Urothelium cell line (cell line): ENCODE results near the gene TACC2.

Source experiments
- DNase-seq: peaks from one replicate; pipeline ENCODE4 v3.0.0; 2011; ENCODE audit warnings: low spot score, mixed read lengths
- FAIRE-seq: peaks from 2 replicates; lab custom pipeline; 2011; peaks lifted over from hg19 to GRCh38; lab: Jason Lieb, UNC

Gene TACC2

GRCh38 chr10:122162671-122163173 is 173.8 kb downstream of the TACC2 start:
- no peak for FAIRE-seq
- DNase-seq: peak; percentile 35

GRCh38 chr10:122163174-122164022 is 174.4 kb downstream of the TACC2 start:
- FAIRE-seq (no peak), DNase-seq (peak; percentile 52)

DNA sequence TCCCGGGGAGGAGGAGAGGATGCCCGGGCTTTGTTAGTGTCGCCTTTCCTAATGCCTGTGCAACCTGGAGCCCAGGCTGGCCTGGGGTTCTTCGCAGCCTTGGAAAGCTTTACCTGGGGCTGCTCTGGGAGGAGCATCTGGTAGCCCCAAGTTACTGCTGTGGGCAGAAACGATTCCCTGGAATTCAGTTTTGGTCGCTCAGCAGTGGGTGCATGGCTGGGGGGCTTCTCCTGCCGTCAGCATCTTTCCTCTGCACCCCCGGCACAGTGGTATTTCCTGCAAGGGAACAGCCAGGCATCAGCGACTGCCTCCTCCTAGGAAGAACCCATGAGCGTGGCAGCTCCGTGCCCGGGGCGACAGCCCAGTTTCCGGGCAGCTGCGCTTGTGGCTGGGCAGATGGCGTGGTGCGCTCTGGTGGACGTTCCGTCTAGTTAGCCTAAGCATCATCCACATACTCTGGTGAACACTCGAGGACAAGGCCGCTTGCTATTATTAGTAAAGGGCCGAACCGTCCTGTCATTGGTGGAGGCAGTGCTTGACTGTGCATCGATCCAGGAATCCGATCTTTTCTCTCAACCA is 175.1 kb downstream of the TACC2 start:
- DNase-seq (no peak), FAIRE-seq (peak; percentile 35)

GRCh38 chr10:122164815-122165483 is 176.0 kb downstream of the TACC2 start:
- DNase-seq (no peak), FAIRE-seq (no peak)

- DNase-seq (no peak), FAIRE-seq (no peak)
Measured at GRCh38 chr10:122165484-122166276, 176.7 kb downstream of the TACC2 start.

DNA sequence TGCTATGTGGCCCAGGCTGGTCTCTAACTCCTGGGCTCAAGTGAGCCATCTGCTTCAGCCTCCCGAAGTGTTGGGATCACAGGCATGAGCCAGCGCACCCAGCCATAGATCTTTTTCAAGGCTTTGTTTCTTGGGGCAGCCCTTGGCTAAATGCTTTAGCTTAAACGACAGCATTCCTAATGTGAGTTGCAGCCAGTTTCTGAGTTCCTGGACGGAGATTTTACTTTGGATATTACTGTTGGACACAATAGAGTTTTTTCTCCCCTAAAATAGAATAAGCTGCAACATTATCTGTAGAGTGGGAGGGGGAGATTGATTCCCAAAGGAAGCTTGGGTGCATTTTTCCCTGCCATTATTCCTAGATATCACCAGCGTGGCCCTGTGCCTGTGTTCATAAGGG is 179.1 kb downstream of the TACC2 start:
- no peak for FAIRE-seq

GRCh38 chr10:122168598-122169394 is 179.8 kb downstream of the TACC2 start:
- FAIRE-seq (no peak), DNase-seq (no peak)

More for the DNA sequence above, 179.1 kb downstream of the TACC2 start:
- DNase-seq: no peak

GRCh38 chr10:122170802-122171201 is 181.8 kb downstream of the TACC2 start:
- DNase-seq (no peak), FAIRE-seq (no peak)

GRCh38 chr10:122171302-122172075 is 182.5 kb downstream of the TACC2 start:
- no peak for FAIRE-seq
- DNase-seq: no peak

DNA sequence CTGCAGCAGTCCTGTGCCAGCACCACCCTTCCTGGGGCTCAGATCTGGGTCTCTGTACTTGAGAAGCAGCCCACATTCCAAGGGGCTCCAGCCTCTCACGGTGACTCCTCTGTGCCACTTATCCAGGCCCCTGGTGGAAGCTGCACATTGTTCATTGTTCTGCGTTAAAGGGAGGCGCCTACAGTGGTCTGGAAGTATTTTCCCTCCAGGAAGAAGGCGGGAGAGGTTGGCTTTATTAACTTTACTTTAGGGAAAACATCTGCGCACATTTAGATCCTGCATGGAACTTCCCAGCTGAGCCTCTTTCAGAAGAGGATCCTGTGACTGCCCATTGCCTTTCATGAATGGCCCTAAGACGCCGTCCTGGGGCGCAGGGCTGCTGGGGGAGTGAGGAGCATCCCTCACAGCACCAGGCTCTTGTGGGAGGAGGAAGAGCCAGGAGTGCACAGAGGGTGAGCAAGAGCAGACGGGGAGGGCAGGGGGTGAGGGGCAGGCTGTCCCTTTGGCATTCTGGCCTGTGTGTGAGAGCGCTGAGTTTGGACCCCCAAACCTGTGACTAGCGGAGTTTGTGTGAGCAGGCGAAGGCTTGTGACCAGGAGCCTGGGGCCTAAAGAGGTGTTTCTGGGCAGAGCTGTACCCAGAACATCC is 183.5 kb downstream of the TACC2 start:
- FAIRE-seq (no peak), DNase-seq (no peak)

DNA sequence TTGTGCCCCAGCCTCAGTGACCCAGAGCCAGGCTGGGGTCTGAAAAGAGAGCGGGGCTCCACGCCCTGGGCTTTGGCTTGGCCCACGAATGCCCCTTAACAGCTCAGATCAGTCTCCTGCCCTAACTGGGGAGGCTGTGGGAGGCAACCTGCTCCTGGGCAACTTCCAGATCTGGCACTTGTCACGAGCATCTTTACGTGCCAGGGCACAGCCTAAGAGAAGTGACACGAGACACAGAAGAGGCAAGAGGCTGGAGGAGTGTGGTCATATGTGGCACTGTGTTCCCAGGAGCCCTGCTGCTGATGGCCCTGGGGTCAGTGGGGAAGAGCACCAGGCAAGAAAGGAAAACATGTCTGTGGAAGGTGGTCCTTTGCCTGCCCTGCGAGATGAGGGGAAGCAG is 184.4 kb downstream of the TACC2 start:
- FAIRE-seq (no peak), DNase-seq (no peak)

DNA sequence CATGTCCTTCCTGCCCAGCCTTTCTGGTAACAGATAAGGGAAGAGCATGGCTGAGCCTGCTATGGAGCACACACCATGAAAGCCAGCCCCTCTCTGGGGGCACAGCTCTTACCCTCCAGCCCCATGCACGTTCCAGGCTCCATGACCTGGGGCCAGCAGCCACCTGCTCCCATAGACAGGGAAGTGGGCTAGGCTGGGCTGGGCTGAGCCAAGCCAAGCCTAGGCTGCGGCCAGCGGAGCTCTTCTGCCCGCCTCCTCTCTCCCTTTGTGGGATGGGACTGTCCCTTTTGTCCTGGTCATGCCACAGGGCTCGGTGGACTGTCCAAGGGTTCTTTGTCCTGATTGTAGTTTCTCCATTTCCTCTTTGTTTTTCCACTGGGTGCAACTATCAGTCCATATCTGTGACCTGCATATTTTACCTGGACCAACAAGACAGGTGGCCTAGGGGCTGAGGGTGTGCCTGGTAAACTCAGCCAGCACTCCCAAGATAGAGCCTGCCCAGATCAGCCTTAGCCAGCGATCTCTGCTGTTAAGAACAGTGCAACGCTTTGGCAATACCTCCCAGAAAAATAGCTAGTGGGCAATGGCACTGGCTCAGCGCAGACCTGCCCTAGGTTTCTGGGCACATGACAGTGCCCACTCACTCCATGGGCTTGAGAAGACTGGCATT is 184.9 kb downstream of the TACC2 start:
- FAIRE-seq (no peak), DNase-seq (no peak)

DNA sequence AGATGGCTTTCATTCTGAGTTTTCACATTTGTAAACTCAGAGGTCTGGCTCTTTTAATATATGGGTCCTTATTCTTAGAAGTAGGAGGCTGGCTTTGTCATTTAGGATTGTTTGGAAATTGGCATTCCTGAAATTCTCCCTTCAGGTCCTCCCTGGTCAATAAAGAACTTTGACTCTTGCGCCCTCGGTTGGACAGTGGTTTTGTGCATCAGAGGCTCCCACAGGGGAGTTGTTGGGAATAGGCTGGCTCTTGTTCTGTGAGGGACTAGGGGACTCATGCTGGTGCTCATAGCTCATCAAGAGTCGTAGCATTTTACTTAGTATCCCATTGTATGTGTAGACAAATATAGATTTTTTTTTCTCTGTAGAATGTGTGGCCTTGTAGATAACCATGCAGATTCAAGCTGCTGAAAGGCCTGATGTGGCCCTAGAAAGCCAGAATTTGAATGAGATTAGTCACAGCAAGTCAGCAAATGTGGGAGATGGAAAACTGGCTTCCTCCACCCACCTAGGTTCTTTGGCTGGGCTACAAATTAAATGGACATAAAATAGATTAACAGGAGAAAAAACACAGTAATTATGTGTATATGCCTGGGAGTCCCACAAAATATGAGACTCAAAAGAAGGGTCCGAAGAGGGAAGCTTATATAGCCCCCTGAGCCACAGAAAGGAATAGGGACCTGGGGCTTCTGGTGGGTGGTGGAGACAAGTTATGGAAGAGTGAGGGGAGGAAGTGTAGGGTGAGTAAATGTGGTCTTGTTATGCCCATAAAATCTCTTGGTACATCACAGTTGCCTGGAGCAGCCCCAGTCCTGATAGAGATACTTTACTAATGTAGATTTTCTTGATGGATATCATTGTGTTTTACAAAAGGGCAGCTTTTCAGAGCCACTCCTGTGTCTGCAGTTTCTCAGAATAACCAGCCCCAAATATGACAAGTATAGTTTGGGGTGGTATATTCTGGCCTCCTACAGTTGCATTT is 187.6 kb downstream of the TACC2 start:
- DNase-seq: no peak
- no peak for FAIRE-seq

- no peak for DNase-seq
- FAIRE-seq: no peak
Measured at GRCh38 chr10:122178655-122179054, 189.7 kb downstream of the TACC2 start.

- DNase-seq (no peak), FAIRE-seq (no peak)
Measured at GRCh38 chr10:122181041-122181732, 192.2 kb downstream of the TACC2 start.

DNA sequence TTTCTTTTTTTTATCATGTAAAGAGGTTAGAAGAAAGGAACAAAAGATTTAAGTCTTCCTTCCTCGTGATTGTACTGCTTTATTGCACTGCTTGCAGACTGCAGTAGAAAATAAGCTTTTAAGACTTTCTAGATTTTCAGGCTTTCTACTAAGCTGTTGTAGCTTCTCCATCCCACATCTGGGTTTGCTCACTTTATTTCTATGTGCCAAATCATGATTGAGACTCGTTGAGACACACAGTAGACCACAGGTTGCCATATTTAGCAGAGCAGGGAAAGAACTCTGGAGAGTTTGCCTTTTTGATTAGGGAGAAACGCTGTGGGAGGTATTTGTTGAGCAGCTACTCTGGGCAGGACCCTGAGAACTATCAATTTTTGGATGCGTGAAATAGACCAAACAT is 192.9 kb downstream of the TACC2 start:
- DNase-seq (no peak), FAIRE-seq (no peak)

GRCh38 chr10:122182308-122182707 is 193.3 kb downstream of the TACC2 start:
- no peak for DNase-seq

More at GRCh38 chr10:122182308-122182707, 193.3 kb downstream of the TACC2 start:
- FAIRE-seq: no peak
